ENCODE measurements around the gene TTC24. TPM values are rescaled to one million over a fixed set of nuclear protein-coding genes. Genes with fewer than 3 reads are reported as not detected.
"Not testable (repeated sequence)": the region's sequence is repeated elsewhere in the genome, so short reads cannot be mapped to it uniquely, and the experiment has no call there.

TTC24 gene
- total RNA-seq, 1 donor = not detected

- no peaks in the 10 kb centered on the region for H3K36me3 ChIP-seq (ENCODE audit: insufficient read depth, low read length)
- no peak for DNase-seq (ENCODE audit: insufficient read length, low spot score, missing footprints)
- no peak for TF ChIP-seq CTCF (IDR thresholded peaks at IDR 0.05; ENCODE audit: extremely low read depth, low read depth, low read length)
- no peaks in the 10 kb centered on the region for H4K20me1 ChIP-seq (ENCODE audit: insufficient read depth, low read length)
- no peak overlapping the region for H3K4me3 ChIP-seq (ENCODE audit: insufficient read depth, low read length)
- no peaks in the 10 kb centered on the region for H3K9me3 ChIP-seq (ENCODE audit: low read depth, low read length)
- H3K4me2 ChIP-seq (ENCODE audit: insufficient read depth, low read length) = no peak overlapping the region
- no peak overlapping the region for H3K27ac ChIP-seq (ENCODE audit: low read depth, low read length)
- peaks cover 3% of the 10 kb centered on the region for H3K79me2 ChIP-seq (ENCODE audit: insufficient read depth, low read length)
- peaks cover 3% of the 10 kb centered on the region for H3K27me3 ChIP-seq (ENCODE audit: insufficient read depth, low read length)
- no peak overlapping the region for H2AFZ ChIP-seq (ENCODE audit: low read length)
- peaks cover 7% of the 10 kb centered on the region for H3K4me1 ChIP-seq (ENCODE audit: insufficient read depth, low read length)
Observed at GRCh38 chr1:156586892-156587477, 7.5 kb downstream of the TTC24 start.

- not testable (repeated sequence) for H3K79me2 ChIP-seq (ENCODE audit: insufficient read depth, low read length); H3K4me3 ChIP-seq (ENCODE audit: insufficient read depth, low read length); H3K36me3 ChIP-seq (ENCODE audit: insufficient read depth, low read length); DNase-seq (ENCODE audit: insufficient read length, low spot score, missing footprints); H2AFZ ChIP-seq (ENCODE audit: low read length); H3K27ac ChIP-seq (ENCODE audit: low read depth, low read length); H3K4me2 ChIP-seq (ENCODE audit: insufficient read depth, low read length); H4K20me1 ChIP-seq (ENCODE audit: insufficient read depth, low read length); H3K27me3 ChIP-seq (ENCODE audit: insufficient read depth, low read length); H3K9me3 ChIP-seq (ENCODE audit: low read depth, low read length)
- peaks cover 13% of the 10 kb centered on the region for H3K4me1 ChIP-seq (ENCODE audit: insufficient read depth, low read length)
Observed at GRCh38 chr1:156587927-156588326, 8.4 kb downstream of the TTC24 start.

- Histone ChIP-seq H2AFZ (ENCODE audit: low read length) (no peak overlapping the region), H3K27ac (ENCODE audit: low read depth, low read length) (no peak overlapping the region), H4K20me1 (ENCODE audit: insufficient read depth, low read length) (peaks cover 3% of the 10 kb centered on the region), H3K9me3 (ENCODE audit: low read depth, low read length) (no peaks in the 10 kb centered on the region), H3K27me3 (ENCODE audit: insufficient read depth, low read length) (peaks cover 3% of the 10 kb centered on the region), H3K36me3 (ENCODE audit: insufficient read depth, low read length) (peaks cover 8% of the 10 kb centered on the region), H3K4me2 (ENCODE audit: insufficient read depth, low read length) (no peak overlapping the region), H3K4me3 (ENCODE audit: insufficient read depth, low read length) (no peak overlapping the region), H3K79me2 (ENCODE audit: insufficient read depth, low read length) (peaks cover 6% of the 10 kb centered on the region), H3K4me1 (ENCODE audit: insufficient read depth, low read length) (peaks cover 13% of the 10 kb centered on the region)
- no peak for TF ChIP-seq CTCF (IDR thresholded peaks at IDR 0.05; ENCODE audit: extremely low read depth, low read depth, low read length)
- no peak for DNase-seq (ENCODE audit: insufficient read length, low spot score, missing footprints)
Observed at GRCh38 chr1:156589546-156589945, 10.0 kb downstream of the TTC24 start.

- H3K27ac ChIP-seq (ENCODE audit: low read depth, low read length) = peak overlapping the region; percentile 74
- no peak for DNase-seq (ENCODE audit: insufficient read length, low spot score, missing footprints)
- peaks cover 18% of the 10 kb centered on the region for H3K36me3 ChIP-seq (ENCODE audit: insufficient read depth, low read length)
- peaks cover 3% of the 10 kb centered on the region for H4K20me1 ChIP-seq (ENCODE audit: insufficient read depth, low read length)
- peaks cover 6% of the 10 kb centered on the region for H3K79me2 ChIP-seq (ENCODE audit: insufficient read depth, low read length)
- H2AFZ ChIP-seq (ENCODE audit: low read length) = peak overlapping the region; percentile 97
- no peaks in the 10 kb centered on the region for H3K9me3 ChIP-seq (ENCODE audit: low read depth, low read length)
- TF ChIP-seq CTCF (IDR thresholded peaks at IDR 0.05; ENCODE audit: extremely low read depth, low read depth, low read length) = no peak
- H3K4me2 ChIP-seq (ENCODE audit: insufficient read depth, low read length) = peak overlapping the region; percentile 99
- peaks cover 13% of the 10 kb centered on the region for H3K4me1 ChIP-seq (ENCODE audit: insufficient read depth, low read length)
- peaks cover 3% of the 10 kb centered on the region for H3K27me3 ChIP-seq (ENCODE audit: insufficient read depth, low read length)
- peak overlapping the region; percentile 92 for H3K4me3 ChIP-seq (ENCODE audit: insufficient read depth, low read length)
Observed at GRCh38 chr1:156590326-156591180, 11.0 kb downstream of the TTC24 start.

All from osteoblast (primary cell).